Dedifferentiated amniotic fluid mesenchymal stem cell (primary cell): ENCODE measurements around the gene NFE2L3.

Source experiments
- DNase-seq: peaks from one replicate; pipeline ENCODE4 v3.0.0-alpha.2; 2016; ENCODE audit errors: extremely low spot score

Gene NFE2L3

GRCh38 chr7:26199301-26200037 is 47.5 kb downstream of the NFE2L3 start:
- peak; percentile 48 for DNase-seq

DNA sequence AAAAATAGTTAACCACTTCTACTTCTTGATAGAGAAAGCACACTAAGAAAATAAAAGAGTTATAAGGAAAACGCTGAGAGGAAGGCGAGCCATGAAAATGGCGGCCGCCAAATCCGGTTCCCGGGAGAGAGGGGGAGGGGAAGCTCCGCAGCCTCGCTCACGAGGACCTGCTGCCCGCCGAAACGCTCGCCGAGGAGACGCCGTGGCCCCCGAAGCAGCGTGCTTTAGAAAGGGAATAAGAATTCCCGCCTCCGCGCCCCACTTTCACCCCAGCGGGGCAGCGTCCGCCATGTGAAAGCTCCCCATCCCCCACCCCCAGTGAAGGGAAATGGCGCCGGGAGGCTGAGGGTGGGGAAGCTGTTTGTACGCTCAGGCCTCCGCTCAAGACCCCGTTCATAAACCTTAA is 48.0 kb downstream of the NFE2L3 start:
- peak; percentile 34 for DNase-seq

GRCh38 chr7:26200444-26201246 is 48.6 kb downstream of the NFE2L3 start, which contains the start of gene HNRNPA2B1:
Gene HNRNPA2B1 (minus strand): TSS chr7:26200746. CDS start chr7:26200577, 169 bp downstream.
- peak; percentile 93 for DNase-seq

GRCh38 chr7:26201247-26202018 is 49.4 kb downstream of the NFE2L3 start, which contains the start of gene CBX3:
Gene CBX3 (plus strand): TSS chr7:26201745. CDS start chr7:26202999, 1,254 bp downstream.
- peak; percentile 48 for DNase-seq

- no peak for DNase-seq
Measured at GRCh38 chr7:26202019-26202990, 50.3 kb downstream of the NFE2L3 start.

- no peak for DNase-seq
Measured at GRCh38 chr7:26203016-26203415, 51.0 kb downstream of the NFE2L3 start.

GRCh38 chr7:26208040-26208439 is 56.0 kb downstream of the NFE2L3 start:
- DNase-seq = no peak

GRCh38 chr7:26212921-26213718 is 61.1 kb downstream of the NFE2L3 start:
- no peak for DNase-seq

DNA sequence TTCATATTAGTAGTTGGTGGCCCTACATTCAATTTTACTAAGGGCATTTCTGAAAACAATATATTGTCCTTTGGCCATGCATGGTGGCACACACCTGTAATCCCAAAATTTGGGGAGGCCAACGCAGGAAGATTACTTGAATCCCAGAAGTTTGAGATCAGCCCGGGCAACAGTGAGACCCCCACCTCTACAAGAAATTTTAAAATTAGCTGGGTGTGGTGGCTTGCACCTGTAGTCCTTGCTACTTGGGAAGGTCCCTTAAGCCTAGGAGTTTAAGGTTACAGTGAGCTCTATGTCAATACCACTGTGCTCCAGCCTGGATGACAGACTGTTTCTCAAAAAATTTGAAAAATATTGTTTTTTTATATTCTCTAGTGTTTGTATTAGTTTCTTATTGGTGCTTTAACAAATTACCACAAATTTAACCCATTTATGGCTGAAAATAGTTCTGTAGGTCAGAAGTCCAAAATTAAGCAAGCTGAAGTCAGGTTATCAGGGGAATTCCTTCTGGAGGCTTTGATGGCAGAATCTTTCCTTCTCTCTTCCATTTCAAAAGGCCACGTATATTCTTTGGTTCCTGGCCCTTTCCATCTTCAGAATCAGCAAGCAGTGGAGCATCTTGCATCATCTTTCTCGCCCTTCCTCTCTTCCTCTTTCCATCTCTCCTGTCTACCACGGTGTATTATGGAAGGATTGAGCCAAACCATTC is 62.0 kb downstream of the NFE2L3 start:
- DNase-seq = no peak

DNA sequence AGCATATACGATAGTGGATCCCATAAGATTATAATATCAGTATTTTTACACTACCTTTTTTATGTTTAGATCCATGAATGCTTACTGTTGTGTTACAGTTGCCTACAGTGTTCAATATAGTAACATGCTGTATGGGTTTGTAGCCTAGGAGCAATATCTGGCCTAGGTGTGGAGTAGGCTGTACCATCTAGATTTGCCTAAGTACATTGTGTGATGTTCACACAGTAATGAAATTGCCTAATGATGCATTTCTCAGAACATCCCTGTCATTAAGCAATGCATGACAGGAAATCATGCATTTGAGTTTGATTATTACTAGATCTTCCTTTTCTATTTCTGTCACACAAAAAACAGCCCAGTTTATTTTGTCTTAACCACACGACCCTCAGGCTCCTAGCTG is 64.1 kb downstream of the NFE2L3 start:
- no peak for DNase-seq

DNA sequence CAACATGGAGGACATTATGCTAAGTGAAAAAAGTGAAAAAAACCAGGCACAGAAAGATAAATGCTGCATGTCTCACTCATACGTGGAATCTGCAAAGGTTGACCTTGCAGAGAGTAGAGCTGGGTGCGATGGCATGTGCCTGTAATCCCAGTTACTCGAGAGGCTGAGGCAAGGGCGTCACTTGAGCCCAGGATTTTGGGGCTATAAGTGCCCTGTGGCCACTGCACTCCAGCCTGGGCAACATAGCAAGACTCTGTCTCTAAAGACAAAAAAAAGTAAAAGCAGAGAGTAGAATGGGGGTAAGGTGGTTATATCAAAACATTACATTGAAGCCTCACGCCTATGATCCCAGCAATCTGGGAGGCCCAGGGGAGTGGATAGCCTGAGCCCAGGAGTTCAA is 72.4 kb downstream of the NFE2L3 start:
- DNase-seq = no peak

DNA sequence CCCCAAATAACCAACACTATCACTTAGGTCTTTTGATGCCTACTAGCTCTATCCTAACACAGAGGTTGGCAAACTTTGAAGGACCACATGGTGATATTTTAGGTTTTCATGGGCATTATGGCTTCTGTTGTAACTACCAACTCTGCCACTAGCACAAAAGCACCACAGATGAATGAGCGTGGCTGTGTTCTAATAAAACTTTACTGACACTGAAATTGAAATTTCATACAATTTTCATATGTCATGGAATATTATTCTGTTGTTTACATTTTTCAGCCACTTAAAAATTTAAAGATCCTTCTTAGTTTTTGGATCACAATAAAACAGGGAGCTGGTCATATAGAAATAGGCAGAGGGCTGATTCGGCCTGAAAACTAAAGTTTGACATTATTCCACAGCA is 76.0 kb downstream of the NFE2L3 start:
- DNase-seq = no peak

DNA sequence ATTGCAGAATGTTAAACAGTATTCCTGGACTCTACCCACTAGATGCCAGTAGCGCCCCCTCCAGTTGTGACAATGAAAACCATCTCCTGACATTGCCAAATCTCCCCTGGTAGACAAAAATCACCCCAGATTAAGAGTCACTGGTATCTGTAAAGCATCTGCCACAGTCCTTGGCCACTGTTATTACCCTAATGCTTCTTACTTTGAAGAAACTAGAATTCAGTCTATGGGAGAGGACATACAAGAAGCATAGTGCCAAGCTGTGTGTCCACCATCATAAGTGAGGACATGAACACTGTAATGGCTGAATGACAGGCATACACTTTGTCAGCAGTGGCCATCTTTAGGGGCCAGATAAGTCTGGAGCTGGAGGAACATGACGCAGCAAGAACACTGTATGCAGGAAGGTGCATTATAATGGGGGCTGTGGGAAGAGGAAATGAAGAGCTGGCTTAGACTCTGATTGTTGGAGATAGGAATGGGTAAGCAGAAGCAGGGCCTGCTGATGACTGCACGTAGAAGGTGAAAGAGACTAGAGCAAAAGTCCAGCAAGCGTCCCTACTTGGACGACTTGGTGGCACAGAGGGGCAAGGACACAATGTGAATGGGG is 82.0 kb downstream of the NFE2L3 start:
- no peak for DNase-seq
